MM.1S (cell line): ENCODE data around the gene HELZ2.

ENCODE experiments used
- DNase-seq: peaks from one replicate; pipeline ENCODE4 v3.0.0-alpha.2; 2015
- H2AFZ ChIP-seq: fragments of 300-600 bp; sonication (generic); 2 replicates; pipeline ENCODE4 v1.6.0; 2016; ENCODE audit warnings: antibody characterized with exemption, low read length
- H3F3A ChIP-seq: fragments of 300-600 bp; sonication (generic); 2 replicates; pipeline ENCODE4 v1.6.1; 2016; ENCODE audit warnings: mild to moderate bottlenecking, antibody characterized with exemption, low read length, moderate library complexity, mixed read lengths; ENCODE audit not compliant: insufficient read depth
- H3K27ac ChIP-seq: fragments of 300-600 bp; sonication (generic); 2 replicates; pipeline ENCODE4 v1.5.1; 2016; ENCODE audit warnings: mild to moderate bottlenecking, low read length
- H3K27me3 ChIP-seq: fragments of 300-600 bp; sonication (generic); replicated peaks from 2 replicates; pipeline ENCODE4 v1.6.0; 2016; ENCODE audit warnings: low read length; ENCODE audit not compliant: insufficient read depth
- H3K36me3 ChIP-seq: fragments of 300-600 bp; sonication (generic); replicated peaks from 2 replicates; pipeline ENCODE4 v1.6.1; 2016; ENCODE audit warnings: mild to moderate bottlenecking, low read length, mixed read lengths; ENCODE audit not compliant: insufficient read depth
- H3K4me1 ChIP-seq: fragments of 300-600 bp; sonication (generic); 2 replicates; pipeline ENCODE4 v1.6.1; 2016; ENCODE audit warnings: low read length, mixed read lengths
- H3K4me2 ChIP-seq: fragments of 300-600 bp; sonication (generic); 2 replicates; pipeline ENCODE4 v1.6.0; 2016; ENCODE audit warnings: low read depth, low read length
- H3K4me3 ChIP-seq: fragments of 300-600 bp; sonication (generic); 2 replicates; pipeline ENCODE4 v1.5.1; 2016; ENCODE audit warnings: low read length, mixed read lengths
- H3K79me2 ChIP-seq: fragments of 300-600 bp; sonication (generic); 2 replicates; pipeline ENCODE4 v1.6.1; 2016; ENCODE audit warnings: mixed run types, low read length, mixed read lengths
- H3K9ac ChIP-seq: fragments of 300-600 bp; sonication (generic); 2 replicates; pipeline ENCODE4 v1.6.1; 2016; ENCODE audit warnings: low read length, mixed read lengths
- H3K9me2 ChIP-seq: fragments of 300-600 bp; sonication (generic); replicated peaks from 2 replicates; pipeline ENCODE4 v1.6.1; 2016; ENCODE audit warnings: mild to moderate bottlenecking, low read length, mixed read lengths; ENCODE audit not compliant: insufficient read depth
- H3K9me3 ChIP-seq: fragments of 300-600 bp; sonication (generic); replicated peaks from 2 replicates; pipeline ENCODE4 v1.6.1; 2016; ENCODE audit warnings: mild to moderate bottlenecking, low read length, mixed read lengths; ENCODE audit not compliant: insufficient read depth
- H4K20me1 ChIP-seq: fragments of 300-600 bp; sonication (generic); 2 replicates; pipeline ENCODE4 v1.6.1; 2016; ENCODE audit warnings: mild to moderate bottlenecking, low read length, moderate library complexity, mixed read lengths; ENCODE audit not compliant: insufficient read depth
- CTCF ChIP-seq: fragments of 300-600 bp; sonication (generic); IDR thresholded peaks from 2 replicates; pipeline ENCODE4 v1.5.1; 2016; ENCODE audit warnings: antibody characterized with exemption, low read length, mixed read lengths
- EZH2 ChIP-seq: fragments of 300-600 bp; sonication (generic); optimal IDR thresholded peaks from 2 replicates; pipeline ENCODE3; 2017; ENCODE audit warnings: low read depth, mild to moderate bottlenecking, antibody characterized with exemption, low read length, mixed read lengths
- EZH2phosphoT487 ChIP-seq: fragments of 300-600 bp; sonication (generic); IDR thresholded peaks from 2 replicates; pipeline ENCODE4 v1.6.1; 2018; ENCODE audit warnings: antibody characterized with exemption, low read length

The HELZ2 gene

GRCh38 chr20:63578224-63579016, 4.4 kb upstream of the HELZ2 start:
- H3K27me3 ChIP-seq: peaks cover 78% of the 10 kb centered on the region
- no peak overlapping the region for H3K4me3 ChIP-seq
- no peaks in the 10 kb centered on the region for H4K20me1 ChIP-seq
- H3K36me3 ChIP-seq: no peaks in the 10 kb centered on the region
- no peak overlapping the region for H3K4me2 ChIP-seq
- no peak overlapping the region for H2AFZ ChIP-seq
- H3F3A ChIP-seq: no peaks in the 10 kb centered on the region
- H3K79me2 ChIP-seq: peaks cover 4% of the 10 kb centered on the region; the same call in 1 of the 2 replicates
- peaks cover 5% of the 10 kb centered on the region; the same call in 1 of the 2 replicates for H3K4me1 ChIP-seq
- no peak for TF ChIP-seq EZH2
- TF ChIP-seq EZH2phosphoT487: no peak
- peak; percentile 47 for TF ChIP-seq CTCF
- no peak overlapping the region for H3K9ac ChIP-seq
- no peak for DNase-seq
- H3K27ac ChIP-seq: no peak overlapping the region
- no peaks in the 10 kb centered on the region for H3K9me2 ChIP-seq
- no peaks in the 10 kb centered on the region for H3K9me3 ChIP-seq

- Histone ChIP-seq H2AFZ (no peak overlapping the region), H4K20me1 (no peaks in the 10 kb centered on the region), H3K27me3 (peaks cover 69% of the 10 kb centered on the region), H3K36me3 (no peaks in the 10 kb centered on the region), H3K79me2 (peaks cover 4% of the 10 kb centered on the region; the same call in 1 of the 2 replicates), H3K9ac (no peak overlapping the region), H3K27ac (no peak overlapping the region), H3K4me2 (no peak overlapping the region), H3F3A (no peaks in the 10 kb centered on the region), H3K4me1 (peaks cover 5% of the 10 kb centered on the region; the same call in 1 of the 2 replicates), H3K4me3 (no peak overlapping the region), H3K9me3 (no peaks in the 10 kb centered on the region), H3K9me2 (no peaks in the 10 kb centered on the region)
- no peak for DNase-seq
- no peak for TF ChIP-seq CTCF
- TF ChIP-seq EZH2phosphoT487: no peak
These were observed 3.4 kb upstream of the HELZ2 start for GRCh38 chr20:63577317-63577894.

- no peak for DNase-seq
- Histone ChIP-seq H4K20me1 (no peaks in the 10 kb centered on the region), H3K79me2 (peaks cover 4% of the 10 kb centered on the region; the same call in 1 of the 2 replicates), H3K27ac (no peak overlapping the region), H3F3A (no peaks in the 10 kb centered on the region), H3K9me3 (no peaks in the 10 kb centered on the region), H3K4me2 (no peak overlapping the region), H3K27me3 (peaks cover 59% of the 10 kb centered on the region), H3K9me2 (no peaks in the 10 kb centered on the region), H3K4me1 (peaks cover 5% of the 10 kb centered on the region; the same call in 1 of the 2 replicates), H3K36me3 (no peaks in the 10 kb centered on the region), H2AFZ (no peak overlapping the region), H3K4me3 (no peak overlapping the region), H3K9ac (no peak overlapping the region)
- TF ChIP-seq CTCF: no peak
- TF ChIP-seq EZH2phosphoT487: no peak
- TF ChIP-seq EZH2: no peak
These were observed 2.3 kb upstream of the HELZ2 start for GRCh38 chr20:63576311-63576710.
